Tibial nerve (tissue), 3 donors: ENCODE results near the gene SLC38A10.

ENCODE experiments used
- CTCF ChIP-seq, 5 experiments: fragments of 200-600 bp in 3 of 5; fragments of 450-650 bp in 2 of 5; sonication (generic) in 3 of 5; IDR thresholded peaks; one replicate each; pipeline ENCODE4 v1.5.1; 2016 to 2019; ENCODE audit warnings: antibody characterized with exemption in 5 of 5, mild to moderate bottlenecking in 3 of 5, moderate library complexity in 2 of 5
- POLR2A ChIP-seq, 2 donors: fragments of 450-650 bp; IDR thresholded peaks; one replicate each; pipeline ENCODE4 v1.6.1; 2017; ENCODE audit warnings: antibody characterized with exemption in 2 of 2, mild to moderate bottlenecking in 2 of 2, moderate library complexity in 2 of 2

GRCh38 chr17:81210466-81210865 lies 84.6 kb downstream of the SLC38A10 start:
- TF ChIP-seq CTCF (IDR thresholded peaks at IDR 0.05) (no peak), POLR2A (IDR thresholded peaks at IDR 0.05) (no peak)
